Measurements from ENCODE around the gene KIAA0232.
"Not testable (repeated sequence)": the region's sequence is repeated elsewhere in the genome, so short reads cannot be mapped to it uniquely, and the experiment has no call there.

KIAA0232 gene

DNA sequence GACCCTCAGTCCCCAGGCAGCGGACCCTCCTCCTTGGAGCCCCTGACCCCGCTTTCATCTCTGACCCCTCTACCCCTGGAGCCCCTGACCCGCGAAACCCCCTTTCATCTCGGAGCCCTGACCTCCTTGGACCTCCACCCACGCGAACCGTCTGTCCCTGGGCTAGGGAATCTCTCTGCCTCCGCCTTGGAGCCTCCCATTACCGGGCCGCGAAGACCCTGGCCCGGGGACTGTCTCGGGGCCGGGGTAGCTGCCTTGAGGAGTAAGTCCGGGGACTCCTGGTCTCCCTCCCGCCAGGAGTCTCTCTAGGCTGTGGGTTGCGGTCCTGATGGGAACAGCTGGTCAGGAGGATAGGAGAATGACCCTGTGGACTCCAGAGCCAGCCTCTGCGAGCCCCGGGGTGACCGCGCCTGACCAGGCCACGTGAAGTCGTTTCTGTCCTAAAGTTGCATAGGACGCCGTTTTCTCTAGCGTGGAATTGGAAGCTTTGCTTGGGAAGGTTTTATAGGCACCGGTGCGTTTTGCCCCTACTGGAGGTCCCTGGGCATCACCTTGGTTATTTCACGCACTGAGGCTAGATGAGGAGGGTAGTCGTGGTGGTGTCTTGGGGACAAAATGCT, 127.9 kb downstream of the KIAA0232 start:
- Histone ChIP-seq H3K4me2 (ENCODE audit: low read length) (peak overlapping the region; percentile 90), H3K9ac (ENCODE audit: low read depth, low read length) (peak overlapping the region; percentile 100), H3K4me3 (ENCODE audit: low read length) (peak overlapping the region; percentile 98), H3K36me3 (ENCODE audit: insufficient read depth, low read length) (no peaks in the 10 kb centered on the region), H3K9me3 (replicated peaks; ENCODE audit: low read length) (no peaks in the 10 kb centered on the region), H3K27me3 (ENCODE audit: control insufficient read depth, insufficient read depth, low read length) (peaks cover 21% of the 10 kb centered on the region), H3K4me1 (ENCODE audit: control insufficient read depth, insufficient read depth, low read length) (peaks cover 11% of the 10 kb centered on the region)

GRCh38 chr4:6910960-6911874, 128.7 kb downstream of the KIAA0232 start:
- Histone ChIP-seq H3K4me2 (ENCODE audit: low read length) (no peak overlapping the region), H3K27me3 (ENCODE audit: control insufficient read depth, insufficient read depth, low read length) (peaks cover 15% of the 10 kb centered on the region), H3K9ac (ENCODE audit: low read depth, low read length) (no peak overlapping the region), H3K4me3 (ENCODE audit: low read length) (no peak overlapping the region), H3K4me1 (ENCODE audit: control insufficient read depth, insufficient read depth, low read length) (peaks cover 11% of the 10 kb centered on the region), H3K36me3 (ENCODE audit: insufficient read depth, low read length) (no peaks in the 10 kb centered on the region), H3K9me3 (replicated peaks; ENCODE audit: low read length) (no peaks in the 10 kb centered on the region)

DNA sequence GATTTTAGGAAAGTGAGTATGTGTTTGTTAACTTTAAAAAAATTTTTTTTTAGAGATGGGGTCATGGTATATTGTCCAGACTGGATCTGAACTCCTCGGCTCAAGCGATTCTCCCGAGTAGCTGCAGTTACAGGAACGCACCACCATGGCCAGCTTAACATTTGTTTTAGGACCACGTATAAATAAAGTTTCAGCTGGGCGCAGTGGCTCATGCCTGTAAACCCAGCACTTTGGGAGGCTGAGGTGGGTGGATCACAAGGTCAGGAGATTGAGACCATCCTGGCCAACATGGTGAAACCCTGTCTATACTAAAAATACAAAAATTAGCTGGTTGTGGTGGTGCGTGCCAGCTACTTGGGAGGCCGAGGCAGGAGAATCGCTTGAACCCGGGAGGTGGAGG, 129.4 kb downstream of the KIAA0232 start:
- peaks cover 15% of the 10 kb centered on the region for H3K4me1 ChIP-seq (ENCODE audit: control insufficient read depth, insufficient read depth, low read length)
- H3K4me2 ChIP-seq (ENCODE audit: low read length); H3K4me3 ChIP-seq (ENCODE audit: low read length): not testable (repeated sequence)

GRCh38 chr4:6912441-6912840, 129.9 kb downstream of the KIAA0232 start:
- peaks cover 15% of the 10 kb centered on the region for H3K4me1 ChIP-seq (ENCODE audit: control insufficient read depth, insufficient read depth, low read length)

More for the DNA sequence above, 129.4 kb downstream of the KIAA0232 start:
- H3K27me3 ChIP-seq (ENCODE audit: control insufficient read depth, insufficient read depth, low read length), result peaks cover 13% of the 10 kb centered on the region
- not testable (repeated sequence) for H3K9me3 ChIP-seq (replicated peaks; ENCODE audit: low read length); H3K9ac ChIP-seq (ENCODE audit: low read depth, low read length); H3K36me3 ChIP-seq (ENCODE audit: insufficient read depth, low read length)

GRCh38 chr4:6913350-6913905, 130.9 kb downstream of the KIAA0232 start:
- no peak overlapping the region for H3K9ac ChIP-seq (ENCODE audit: low read depth, low read length)
- no peaks in the 10 kb centered on the region for H3K36me3 ChIP-seq (ENCODE audit: insufficient read depth, low read length)
- H3K27me3 ChIP-seq (ENCODE audit: control insufficient read depth, insufficient read depth, low read length), result no peaks in the 10 kb centered on the region
- H3K4me3 ChIP-seq (ENCODE audit: low read length), result no peak overlapping the region
- H3K4me2 ChIP-seq (ENCODE audit: low read length), result no peak overlapping the region
- no peaks in the 10 kb centered on the region for H3K9me3 ChIP-seq (replicated peaks; ENCODE audit: low read length)
- peaks cover 14% of the 10 kb centered on the region for H3K4me1 ChIP-seq (ENCODE audit: control insufficient read depth, insufficient read depth, low read length)

More at GRCh38 chr4:6912441-6912840, 129.9 kb downstream of the KIAA0232 start:
- Histone ChIP-seq H3K9me3 (replicated peaks; ENCODE audit: low read length) (no peaks in the 10 kb centered on the region), H3K4me2 (ENCODE audit: low read length) (no peak overlapping the region), H3K9ac (ENCODE audit: low read depth, low read length) (no peak overlapping the region), H3K27me3 (ENCODE audit: control insufficient read depth, insufficient read depth, low read length) (peaks cover 8% of the 10 kb centered on the region), H3K4me3 (ENCODE audit: low read length) (no peak overlapping the region), H3K36me3 (ENCODE audit: insufficient read depth, low read length) (no peaks in the 10 kb centered on the region)

GRCh38 chr4:6914448-6914847, 131.9 kb downstream of the KIAA0232 start:
- H3K4me2 ChIP-seq (ENCODE audit: low read length), result no peak overlapping the region
- no peak overlapping the region for H3K4me3 ChIP-seq (ENCODE audit: low read length)
- no peaks in the 10 kb centered on the region for H3K27me3 ChIP-seq (ENCODE audit: control insufficient read depth, insufficient read depth, low read length)
- no peaks in the 10 kb centered on the region for H3K9me3 ChIP-seq (replicated peaks; ENCODE audit: low read length)
- no peak overlapping the region for H3K9ac ChIP-seq (ENCODE audit: low read depth, low read length)
- H3K4me1 ChIP-seq (ENCODE audit: control insufficient read depth, insufficient read depth, low read length), result peaks cover 10% of the 10 kb centered on the region
- no peaks in the 10 kb centered on the region for H3K36me3 ChIP-seq (ENCODE audit: insufficient read depth, low read length)

GRCh38 chr4:6915041-6916005, 132.8 kb downstream of the KIAA0232 start:
- peaks cover 7% of the 10 kb centered on the region for H3K4me1 ChIP-seq (ENCODE audit: control insufficient read depth, insufficient read depth, low read length)

DNA sequence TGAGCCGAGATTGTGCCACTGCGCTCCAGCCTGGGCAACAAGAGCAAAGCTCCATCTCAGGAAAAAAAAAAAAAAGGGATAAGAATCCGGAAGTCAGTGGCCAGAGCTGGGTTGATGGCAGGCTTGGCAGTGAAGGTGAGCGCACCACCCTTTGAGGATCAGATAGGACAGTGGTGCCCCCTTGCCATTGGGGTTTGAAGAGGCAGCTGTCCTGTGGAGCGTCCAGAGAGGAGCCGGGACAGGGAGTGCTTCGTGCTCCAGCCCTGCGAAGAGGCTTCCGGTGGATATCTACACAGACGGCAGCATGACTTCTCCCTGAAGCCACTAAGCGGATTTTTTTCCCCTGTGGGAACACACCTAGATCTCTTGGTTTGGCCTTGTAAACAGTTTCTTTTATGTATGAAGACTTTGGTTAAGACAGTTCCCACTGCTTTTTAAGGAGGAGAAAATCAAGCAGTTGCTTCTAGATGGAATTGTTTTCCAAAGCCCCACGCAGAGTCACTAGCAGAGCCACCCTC, 133.6 kb downstream of the KIAA0232 start:
- Histone ChIP-seq H3K9ac (ENCODE audit: low read depth, low read length) (no peak overlapping the region), H3K4me3 (ENCODE audit: low read length) (no peak overlapping the region), H3K36me3 (ENCODE audit: insufficient read depth, low read length) (no peaks in the 10 kb centered on the region), H3K27me3 (ENCODE audit: control insufficient read depth, insufficient read depth, low read length) (no peaks in the 10 kb centered on the region), H3K4me1 (ENCODE audit: control insufficient read depth, insufficient read depth, low read length) (peaks cover 4% of the 10 kb centered on the region), H3K9me3 (replicated peaks; ENCODE audit: low read length) (no peaks in the 10 kb centered on the region), H3K4me2 (ENCODE audit: low read length) (no peak overlapping the region)

More at GRCh38 chr4:6915041-6916005, 132.8 kb downstream of the KIAA0232 start:
- Histone ChIP-seq H3K4me3 (ENCODE audit: low read length) (no peak overlapping the region), H3K9me3 (replicated peaks; ENCODE audit: low read length) (no peaks in the 10 kb centered on the region), H3K36me3 (ENCODE audit: insufficient read depth, low read length) (no peaks in the 10 kb centered on the region), H3K9ac (ENCODE audit: low read depth, low read length) (no peak overlapping the region), H3K27me3 (ENCODE audit: control insufficient read depth, insufficient read depth, low read length) (no peaks in the 10 kb centered on the region), H3K4me2 (ENCODE audit: low read length) (no peak overlapping the region)

DNA sequence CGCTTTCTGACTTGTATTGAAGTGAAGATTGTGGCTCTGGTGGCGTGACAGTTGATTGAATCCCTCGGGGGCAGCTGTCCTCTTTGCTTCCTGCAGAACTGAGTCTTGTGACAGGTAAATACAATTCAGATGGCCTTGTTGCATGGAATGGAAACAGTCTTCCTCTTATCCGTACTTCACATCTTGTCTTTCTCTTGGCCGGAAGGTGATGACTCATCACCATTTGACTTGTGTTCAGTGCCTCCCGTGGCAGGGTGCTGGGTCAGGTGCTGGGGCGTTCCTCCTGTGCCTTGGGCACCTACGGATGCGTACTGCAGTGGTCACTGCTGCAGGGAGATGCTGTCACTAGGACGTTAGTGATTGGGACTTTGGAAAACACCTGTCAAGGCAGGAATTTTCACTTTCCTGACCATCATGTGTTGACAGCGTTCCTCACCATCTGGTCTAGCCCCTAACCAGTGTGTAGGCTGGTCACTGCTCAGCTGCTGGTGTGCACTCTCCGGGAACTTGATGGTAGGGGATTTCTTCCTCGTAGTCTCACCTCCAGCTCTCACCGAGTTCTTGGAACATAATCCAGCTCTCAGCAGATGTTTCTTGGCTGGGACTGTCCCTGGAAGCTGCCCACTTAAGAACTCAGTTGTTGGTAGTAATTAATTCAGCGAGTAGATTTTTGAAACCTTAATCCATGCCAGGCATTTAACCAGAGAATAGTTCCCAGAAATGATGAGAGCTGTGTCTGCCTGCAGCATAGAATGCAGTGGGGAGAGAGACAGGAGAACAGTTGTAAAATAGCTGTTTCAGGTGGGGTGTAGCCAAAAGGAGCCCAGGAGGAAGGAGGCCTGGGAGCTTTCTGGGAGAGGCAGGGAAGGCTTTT, 134.3 kb downstream of the KIAA0232 start:
- Histone ChIP-seq H3K4me1 (ENCODE audit: control insufficient read depth, insufficient read depth, low read length) (peaks cover 4% of the 10 kb centered on the region), H3K36me3 (ENCODE audit: insufficient read depth, low read length) (no peaks in the 10 kb centered on the region), H3K9me3 (replicated peaks; ENCODE audit: low read length) (no peaks in the 10 kb centered on the region), H3K27me3 (ENCODE audit: control insufficient read depth, insufficient read depth, low read length) (no peaks in the 10 kb centered on the region), H3K4me3 (ENCODE audit: low read length) (no peak overlapping the region), H3K4me2 (ENCODE audit: low read length) (no peak overlapping the region), H3K9ac (ENCODE audit: low read depth, low read length) (no peak overlapping the region)
